ENCODE data around the gene CCDC87.

The CCDC87 gene

GRCh38 chr11:66586136-66586535, 6.7 kb downstream of the CCDC87 start:
- TF ChIP-seq RAD21 (IDR thresholded peaks at IDR 0.05; ENCODE audit: low read depth) (no peak), USF1 (IDR thresholded peaks at IDR 0.05) (no peak), TEAD4 (IDR thresholded peaks at IDR 0.05) (no peak), EP300 (IDR thresholded peaks at IDR 0.05; ENCODE audit: borderline replicate concordance) (no peak)

- TF ChIP-seq TAF1 (IDR thresholded peaks at IDR 0.05; ENCODE audit: low read depth) = no peak
- no peak for TF ChIP-seq TCF12 (IDR thresholded peaks at IDR 0.05; ENCODE audit: low read depth)
- no peak for TF ChIP-seq EP300 (IDR thresholded peaks at IDR 0.05; ENCODE audit: borderline replicate concordance)
- TF ChIP-seq YY1 (IDR thresholded peaks at IDR 0.05; ENCODE audit: low read depth) = no peak
- no peak for TF ChIP-seq CREB1 (IDR thresholded peaks at IDR 0.05; ENCODE audit: low read depth)
Observed at GRCh38 chr11:66581261-66581660, 11.6 kb downstream of the CCDC87 start.

- TF ChIP-seq NFIC (IDR thresholded peaks at IDR 0.05) (no peak), MAX (IDR thresholded peaks at IDR 0.05) (no peak), TEAD4 (IDR thresholded peaks at IDR 0.05) (no peak), YY1 (IDR thresholded peaks at IDR 0.05; ENCODE audit: low read depth) (no peak), EGR1 (IDR thresholded peaks at IDR 0.05) (no peak), ZBTB7A (IDR thresholded peaks at IDR 0.05; ENCODE audit: low read depth) (no peak), TCF12 (IDR thresholded peaks at IDR 0.05; ENCODE audit: low read depth) (no peak), TAF1 (IDR thresholded peaks at IDR 0.05; ENCODE audit: low read depth) (no peak), USF1 (IDR thresholded peaks at IDR 0.05) (no peak), REST (IDR thresholded peaks at IDR 0.05; ENCODE audit: low read depth) (no peak), FOXM1 (IDR thresholded peaks at IDR 0.05; ENCODE audit: borderline replicate concordance, low read depth) (no peak), RAD21 (IDR thresholded peaks at IDR 0.05; ENCODE audit: low read depth) (no peak), CREB1 (IDR thresholded peaks at IDR 0.05; ENCODE audit: low read depth) (no peak), EP300 (IDR thresholded peaks at IDR 0.05; ENCODE audit: borderline replicate concordance) (no peak), CEBPB (IDR thresholded peaks at IDR 0.05) (no peak)
Observed at GRCh38 chr11:66580803-66581202, 12.1 kb downstream of the CCDC87 start.

- no peak for TF ChIP-seq EP300 (IDR thresholded peaks at IDR 0.05; ENCODE audit: borderline replicate concordance)
- TF ChIP-seq TCF12 (IDR thresholded peaks at IDR 0.05; ENCODE audit: low read depth) = no peak
- TF ChIP-seq YY1 (IDR thresholded peaks at IDR 0.05; ENCODE audit: low read depth) = no peak
- peak; percentile 46; the same call in 1 of the 2 replicates for TF ChIP-seq EGR1 (IDR thresholded peaks at IDR 0.05)
- no peak for TF ChIP-seq USF1 (IDR thresholded peaks at IDR 0.05)
- no peak for TF ChIP-seq FOXM1 (IDR thresholded peaks at IDR 0.05; ENCODE audit: borderline replicate concordance, low read depth)
- peak; percentile 7; the same call in 1 of the 2 replicates for TF ChIP-seq TEAD4 (IDR thresholded peaks at IDR 0.05)
- TF ChIP-seq ZBTB7A (IDR thresholded peaks at IDR 0.05; ENCODE audit: low read depth) = no peak
- TF ChIP-seq CEBPB (IDR thresholded peaks at IDR 0.05) = no peak
- TF ChIP-seq TAF1 (IDR thresholded peaks at IDR 0.05; ENCODE audit: low read depth) = no peak
- no peak for TF ChIP-seq REST (IDR thresholded peaks at IDR 0.05; ENCODE audit: low read depth)
- peak; percentile 73 for TF ChIP-seq RAD21 (IDR thresholded peaks at IDR 0.05; ENCODE audit: low read depth)
- peak; percentile 48 for TF ChIP-seq MAX (IDR thresholded peaks at IDR 0.05)
- no peak for TF ChIP-seq NFIC (IDR thresholded peaks at IDR 0.05)
- no peak for TF ChIP-seq CREB1 (IDR thresholded peaks at IDR 0.05; ENCODE audit: low read depth)
Observed at GRCh38 chr11:66579017-66579606, 13.8 kb downstream of the CCDC87 start.

- TF ChIP-seq NFIC (IDR thresholded peaks at IDR 0.05) (no peak), ZBTB7A (IDR thresholded peaks at IDR 0.05; ENCODE audit: low read depth) (no peak), CREB1 (IDR thresholded peaks at IDR 0.05; ENCODE audit: low read depth) (no peak), USF1 (IDR thresholded peaks at IDR 0.05) (no peak), REST (IDR thresholded peaks at IDR 0.05; ENCODE audit: low read depth) (no peak), EP300 (IDR thresholded peaks at IDR 0.05; ENCODE audit: borderline replicate concordance) (no peak), TEAD4 (IDR thresholded peaks at IDR 0.05) (no peak), MAX (IDR thresholded peaks at IDR 0.05) (no peak), TAF1 (IDR thresholded peaks at IDR 0.05; ENCODE audit: low read depth) (no peak), YY1 (IDR thresholded peaks at IDR 0.05; ENCODE audit: low read depth) (no peak), TCF12 (IDR thresholded peaks at IDR 0.05; ENCODE audit: low read depth) (no peak), FOXM1 (IDR thresholded peaks at IDR 0.05; ENCODE audit: borderline replicate concordance, low read depth) (no peak), EGR1 (IDR thresholded peaks at IDR 0.05) (no peak), CEBPB (IDR thresholded peaks at IDR 0.05) (no peak), RAD21 (IDR thresholded peaks at IDR 0.05; ENCODE audit: low read depth) (no peak)
Observed at GRCh38 chr11:66570850-66571180, 22.0 kb downstream of the CCDC87 start.

All from Ishikawa (cell line).